SU-DHL-6 (cell line): ENCODE data around the gene RNF222.

ENCODE experiments used
- EZH2phosphoT487 ChIP-seq: fragments of 200-600 bp; sonication (generic), shearing (Covaris generic); conservative IDR thresholded peaks from 2 replicates; pipeline ENCODE4 v1.6.1; 2018; ENCODE audit warnings: mild to moderate bottlenecking, antibody characterized with exemption, low read length, moderate library complexity, mixed read lengths
- TF ChIP-seq, protein P1 (sequence below): fragments of 200-600 bp; sonication (generic); IDR thresholded peaks from one replicate; pipeline ENCODE4 v1.5.1; 2017; ENCODE audit warnings: antibody characterized with exemption, mild to moderate bottlenecking, low read length, moderate library complexity; ENCODE audit not compliant: insufficient read depth, poor library complexity, severe bottlenecking

DNA sequence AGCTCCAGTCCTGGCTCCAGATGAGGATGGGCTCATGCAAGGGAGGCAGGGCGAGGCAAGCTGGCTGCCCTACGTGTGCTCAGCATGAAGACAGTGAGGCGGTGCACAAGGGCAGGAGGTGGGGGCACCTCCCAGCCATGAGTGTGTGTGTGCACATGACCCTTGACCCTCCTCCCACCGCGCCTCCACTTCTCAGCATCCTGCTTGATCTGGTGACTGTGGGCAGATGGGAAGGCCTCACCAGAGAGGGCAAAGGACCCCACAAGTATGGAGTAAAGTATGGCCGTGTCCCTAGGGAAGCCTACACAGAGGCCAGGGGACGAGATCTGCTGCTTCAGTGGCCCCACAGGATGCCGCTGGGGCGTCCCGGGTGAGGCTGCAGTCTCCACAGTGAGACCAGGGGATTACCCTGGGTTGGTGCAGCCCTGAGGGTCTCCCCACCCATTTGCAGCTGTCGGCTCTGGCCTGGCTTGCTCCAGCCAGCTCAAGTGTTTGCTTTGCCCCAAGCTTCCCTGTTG, 7.9 kb upstream of the RNF222 start:
- TF ChIP-seq, protein P1, sequence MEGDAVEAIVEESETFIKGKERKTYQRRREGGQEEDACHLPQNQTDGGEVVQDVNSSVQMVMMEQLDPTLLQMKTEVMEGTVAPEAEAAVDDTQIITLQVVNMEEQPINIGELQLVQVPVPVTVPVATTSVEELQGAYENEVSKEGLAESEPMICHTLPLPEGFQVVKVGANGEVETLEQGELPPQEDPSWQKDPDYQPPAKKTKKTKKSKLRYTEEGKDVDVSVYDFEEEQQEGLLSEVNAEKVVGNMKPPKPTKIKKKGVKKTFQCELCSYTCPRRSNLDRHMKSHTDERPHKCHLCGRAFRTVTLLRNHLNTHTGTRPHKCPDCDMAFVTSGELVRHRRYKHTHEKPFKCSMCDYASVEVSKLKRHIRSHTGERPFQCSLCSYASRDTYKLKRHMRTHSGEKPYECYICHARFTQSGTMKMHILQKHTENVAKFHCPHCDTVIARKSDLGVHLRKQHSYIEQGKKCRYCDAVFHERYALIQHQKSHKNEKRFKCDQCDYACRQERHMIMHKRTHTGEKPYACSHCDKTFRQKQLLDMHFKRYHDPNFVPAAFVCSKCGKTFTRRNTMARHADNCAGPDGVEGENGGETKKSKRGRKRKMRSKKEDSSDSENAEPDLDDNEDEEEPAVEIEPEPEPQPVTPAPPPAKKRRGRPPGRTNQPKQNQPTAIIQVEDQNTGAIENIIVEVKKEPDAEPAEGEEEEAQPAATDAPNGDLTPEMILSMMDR: no peak
- TF ChIP-seq EZH2phosphoT487: no peak
